Esophagus squamous epithelium (tissue), 4 donors: ENCODE data around the gene DYRK1B.

ENCODE experiments used
- CTCF ChIP-seq, 6 experiments: fragments of 450-650 bp in 4 of 6; fragments of 200-600 bp in 2 of 6; sonication (generic) in 2 of 6; IDR thresholded peaks; one replicate each; pipeline ENCODE4 v1.5.1; 2016 to 2019; ENCODE audit warnings: antibody characterized with exemption in 6 of 6, mild to moderate bottlenecking in 4 of 6, moderate library complexity in 4 of 6
- POLR2A ChIP-seq, 4 donors: fragments of 450-650 bp; IDR thresholded peaks; one replicate each; pipeline ENCODE4 v1.6.1; 2017; ENCODE audit warnings: antibody characterized with exemption in 4 of 4, mild to moderate bottlenecking in 4 of 4, moderate library complexity in 3 of 4

DNA sequence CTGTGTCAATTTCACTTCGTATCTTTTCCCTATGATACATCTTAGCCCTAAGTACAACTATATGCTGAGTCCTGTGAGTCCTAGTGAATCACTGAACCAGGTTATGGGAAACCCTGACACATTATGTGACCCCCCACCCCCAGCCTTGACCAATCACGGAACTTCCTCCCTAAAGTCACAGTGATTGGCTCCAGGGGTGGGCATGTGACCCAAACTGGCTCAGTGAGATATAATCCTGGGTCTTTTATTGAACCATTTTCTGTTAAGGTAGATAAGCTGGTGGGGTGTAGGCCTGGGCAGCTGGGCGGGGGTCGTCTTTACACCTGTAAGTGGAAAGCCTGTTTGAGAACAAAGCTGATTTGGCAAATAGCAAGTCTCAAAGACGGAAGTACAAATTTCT is 32.0 kb upstream of the DYRK1B start:
- TF ChIP-seq CTCF (IDR thresholded peaks at IDR 0.05) (no peak), POLR2A (IDR thresholded peaks at IDR 0.05) (no peak)
